K562 (cell line): Measurements from ENCODE around the gene TRIM23. TPM values are rescaled to one million over a fixed set of nuclear protein-coding genes. Genes with fewer than 3 reads are reported as not detected.
A peak's percentile ranks its signal among the peaks of the same experiment; 100 is the strongest.

ENCODE experiments used
- BRD9 ChIP-seq: fragments of 450-650 bp; IDR thresholded peaks from 2 replicates; pipeline ENCODE4 v1.6.1; 2018; ENCODE audit warnings: low read depth; ENCODE audit not compliant: partially characterized antibody
- CXXC5 ChIP-seq: fragments of 250-450 bp; sonication (Bioruptor Pico); IDR thresholded peaks from 2 replicates; pipeline ENCODE4 v1.8.0; 2022; ENCODE audit warnings: inconsistent platforms, mild to moderate bottlenecking, moderate library complexity
- EHMT2 ChIP-seq: fragments of 450-650 bp; IDR thresholded peaks from 2 replicates; pipeline ENCODE4 v1.6.1; 2018; ENCODE audit warnings: antibody characterized with exemption
- GTF2B ChIP-seq: IDR thresholded peaks from 2 replicates; pipeline ENCODE4 v1.6.1; 2011; ENCODE audit not compliant: insufficient read length; ENCODE audit errors: extremely low read depth
- HDAC2 ChIP-seq: fragments of 450-650 bp; IDR thresholded peaks from 2 replicates; pipeline ENCODE4 v1.6.1; 2016; ENCODE audit warnings: mild to moderate bottlenecking
- HOXB6 ChIP-seq: fragments of 250-450 bp; sonication (Bioruptor Pico); IDR thresholded peaks from 2 replicates; pipeline ENCODE4 v1.5.1; 2022; ENCODE audit warnings: mild to moderate bottlenecking, borderline replicate concordance
- IFI16 ChIP-seq: fragments of 250-450 bp; sonication (Bioruptor Pico); IDR thresholded peaks from 2 replicates; pipeline ENCODE4 v2.1.2; 2022; ENCODE audit warnings: mild to moderate bottlenecking, inconsistent platforms
- ILK ChIP-seq: fragments of 450-650 bp; IDR thresholded peaks from 2 replicates; pipeline ENCODE4 v1.6.1; 2016; ENCODE audit warnings: missing genetic modification characterization, low read depth, mild to moderate bottlenecking, missing compliant biosample characterization, moderate library complexity, borderline replicate concordance
- IRF1 ChIP-seq: sonication (generic); formaldehyde crosslinking; IDR thresholded peaks from 2 replicates; pipeline ENCODE4 v1.8.0; 2022; ENCODE audit warnings: missing genetic modification reagents, mild to moderate bottlenecking, borderline replicate concordance
- KDM5B ChIP-seq: fragments of 200-600 bp; sonication (generic); IDR thresholded peaks from 2 replicates; pipeline ENCODE4 v1.6.1; 2012; ENCODE audit warnings: low read depth, mild to moderate bottlenecking, moderate library complexity, low read length, control low read depth, inconsistent platforms; ENCODE audit not compliant: insufficient replicate concordance
- MYBL2 ChIP-seq, 2 experiments: fragments of 450-650 bp in 1 of 2; sonication (generic) in 1 of 2; formaldehyde crosslinking in 1 of 2; IDR thresholded peaks; 2 replicates each; pipeline versions ENCODE4 v1.6.1 to v1.8.1; 2017 to 2022; ENCODE audit warnings: borderline replicate concordance in 1 of 2, inconsistent platforms in 1 of 2, low read depth in 1 of 2, mild to moderate bottlenecking in 1 of 2, missing genetic modification reagents in 1 of 2, moderate library complexity in 1 of 2
- NFRKB ChIP-seq: fragments of 450-650 bp; IDR thresholded peaks from 2 replicates; pipeline ENCODE4 v1.6.1; 2016; ENCODE audit warnings: low read depth
- PHF8 ChIP-seq: fragments of 200-600 bp; sonication (generic); IDR thresholded peaks from 2 replicates; pipeline ENCODE4 v1.6.1; 2012; ENCODE audit warnings: mixed run types, mild to moderate bottlenecking, inconsistent platforms, low read length, moderate library complexity, borderline replicate concordance
- PTRF ChIP-seq: fragments of 450-650 bp; IDR thresholded peaks from 2 replicates; pipeline ENCODE4 v1.6.1; 2016; ENCODE audit warnings: mild to moderate bottlenecking, missing genetic modification characterization, missing compliant biosample characterization
- RAD21 ChIP-seq, 2 experiments: fragments of 250-450 bp in 1 of 2; fragments of 450-650 bp in 1 of 2; sonication (Bioruptor Pico) in 1 of 2; formaldehyde crosslinking in 1 of 2; IDR thresholded peaks in 1 of 2; conservative IDR thresholded peaks in 1 of 2; 2 replicates each; pipeline versions ENCODE4 v1.4.0 to v1.8.0; 2020 to 2022; ENCODE audit warnings: mild to moderate bottlenecking in 2 of 2, moderate library complexity in 1 of 2
- RAD51 ChIP-seq: fragments of 450-650 bp; IDR thresholded peaks from 2 replicates; pipeline ENCODE4 v1.7.1; 2016; ENCODE audit warnings: low read depth, mild to moderate bottlenecking, borderline replicate concordance
- SAFB2 ChIP-seq: fragments of 200-400 bp; formaldehyde crosslinking; IDR thresholded peaks from 2 replicates; pipeline ENCODE4 v1.6.1; 2018; ENCODE audit warnings: borderline replicate concordance, low read length, low read depth, moderate library complexity; ENCODE audit not compliant: severe bottlenecking
- SMAD3 ChIP-seq: fragments of 450-650 bp; formaldehyde crosslinking; conservative IDR thresholded peaks from 2 replicates; pipeline ENCODE4 v1.4.0; 2020; ENCODE audit warnings: mild to moderate bottlenecking
- SOX6 ChIP-seq: fragments of 450-650 bp; IDR thresholded peaks from 2 replicates; pipeline ENCODE4 v1.6.1; 2014; ENCODE audit warnings: mild to moderate bottlenecking
- ZBTB8A ChIP-seq: fragments of 450-650 bp; IDR thresholded peaks from 2 replicates; pipeline ENCODE4 v1.6.1; 2018; ENCODE audit warnings: mild to moderate bottlenecking, moderate library complexity; ENCODE audit not compliant: partially characterized antibody
- ZNF165 ChIP-seq: fragments of 250-450 bp; sonication (Bioruptor Pico); IDR thresholded peaks from 2 replicates; pipeline ENCODE4 v1.4.0; 2020; ENCODE audit warnings: borderline replicate concordance
- ZNF239 ChIP-seq: fragments of 250-450 bp; sonication (Bioruptor Pico); IDR thresholded peaks from 2 replicates; pipeline ENCODE4 v1.4.0; 2020; ENCODE audit warnings: mild to moderate bottlenecking
- ZNF41 ChIP-seq: fragments of 250-450 bp; sonication (Bioruptor Pico); conservative IDR thresholded peaks from 2 replicates; pipeline ENCODE4 v1.4.0; 2020; ENCODE audit warnings: mild to moderate bottlenecking
- ZNF511 ChIP-seq: sonication (generic); formaldehyde crosslinking; IDR thresholded peaks from 2 replicates; pipeline ENCODE4 v1.8.0; 2022; ENCODE audit warnings: mild to moderate bottlenecking, missing genetic modification reagents
- polyA plus RNA-seq, 8 experiments: library from polyadenylated mRNA; depleted of rRNA in 4 of 8; stranded (reverse) in 5 of 8; unstranded in 3 of 8; fragments of >200 nt; fragmentation: Nextera tagmentation in 2 of 8; fragmentation: Illumina TruSeq in 1 of 8; extraction: Ambion mirVana in 2 of 8; extraction: Trizol in 1 of 8; gene quantifications; 2 replicates each; pipeline versions ENCODE4 v1.2.1 to v1.2.3, GENCODE V29; 2011 to 2014; ENCODE audit warnings: inconsistent platforms in 1 of 8, missing spikeins in 1 of 8
- total RNA-seq, 7 experiments: library from RNA; depleted of rRNA in 6 of 7; stranded (reverse); fragments of >200 nt in 6 of 7; fragmentation: Illumina TruSeq in 2 of 7; extraction: Trizol in 2 of 7; gene quantifications; 2 replicates each; pipeline versions ENCODE4 v1.2.1 to v1.2.3, GENCODE V29; 2011 to 2021; ENCODE audit warnings: low replicate concordance in 1 of 7

The TRIM23 gene
- total and polyA plus RNA-seq, 9 of the 15 experiments (the other 6 are each of a cell fraction or from before 2014, with no cell fraction given), result 2.4 to 8.5 (median 4.9) TPM

GRCh38 chr5:65624025-65624570 is at the start of gene TRIM23 (continued):
- TF ChIP-seq HDAC2, result 0 out of 2 replicates have a peak, but pooled peaks have one; percentile 82
- TF ChIP-seq CXXC5 (CRISPR knock-in tag), result peak; percentile 48
- no peak for TF ChIP-seq RAD51
- peak; percentile 35 for TF ChIP-seq KDM5B
- TF ChIP-seq SAFB2, result no peak
- no peak for TF ChIP-seq PTRF (tag)
- TF ChIP-seq EHMT2, result no peak
- TF ChIP-seq SOX6, result no peak
- 0 out of 2 replicates have a peak, but pooled peaks have one; percentile 20 for TF ChIP-seq SMAD3
- no peak for TF ChIP-seq IFI16 (CRISPR knock-in tag)
- TF ChIP-seq RAD21 (CRISPR knock-in tag; conservative IDR thresholded peaks at IDR 0.05 in 1 of 2, IDR thresholded peaks at IDR 0.05 in 1 of 2), result no peak
- no peak for TF ChIP-seq ZBTB8A
- TF ChIP-seq ZNF41 (CRISPR knock-in tag), result no peak
- no peak for TF ChIP-seq ZNF239
- TF ChIP-seq ILK, result no peak
- no peak for TF ChIP-seq HOXB6
- TF ChIP-seq MYBL2 (IDR thresholded peaks at IDR 0.05; ENCODE audit: low read depth), result no peak
- no peak for TF ChIP-seq MYBL2 (CRISPR knock-in tag; IDR thresholded peaks at IDR 0.05; ENCODE audit: borderline replicate concordance)
- TF ChIP-seq ZNF165 (CRISPR knock-in tag), result peak; percentile 20; the same call in 1 of the 2 replicates
- no peak for TF ChIP-seq IRF1 (CRISPR knock-in tag)
- no peak for TF ChIP-seq GTF2B
- no peak for TF ChIP-seq BRD9
- TF ChIP-seq ZNF511 (CRISPR knock-in tag), result no peak
- TF ChIP-seq PHF8, result peak; percentile 55; the same call in 1 of the 2 replicates
- TF ChIP-seq NFRKB, result no peak; the same call in 1 of the 2 replicates
